Adrenal gland (tissue), 12 donors: ENCODE measurements around the gene SLC25A21. TPM values are rescaled to one million over a fixed set of nuclear protein-coding genes. Genes with fewer than 3 reads are reported as not detected.
"Not testable (repeated sequence)": the region's sequence is repeated elsewhere in the genome, so short reads cannot be mapped to it uniquely, and the experiment has no call there.

Experiments
- DNase-seq, 7 donors: peaks; one replicate each; pipeline ENCODE4 v3.0.0-alpha.2; 2019 to 2020
- H3K27ac ChIP-seq, 5 donors: fragments of 200-600 bp; sonication (generic) in 4 of 5; 1 replicate in 3 of 5; 2 replicates in 2 of 5; pipeline versions ENCODE4 v1.5.1 to v1.8.0; 2016 to 2020; ENCODE audit warnings: mild to moderate bottlenecking in 1 of 5
- H3K27me3 ChIP-seq: fragments of 200-600 bp; 2 replicates; pipeline ENCODE4 v1.8.0; 2021
- H3K36me3 ChIP-seq, 2 donors: fragments of 200-600 bp; replicated peaks in 1 of 2; 1 replicate in 1 of 2; 2 replicates in 1 of 2; pipeline versions ENCODE4 v1.5.1 to v1.8.0; 2018 to 2022
- H3K4me1 ChIP-seq, 2 donors: fragments of 200-600 bp; replicated peaks in 1 of 2; 1 replicate in 1 of 2; 2 replicates in 1 of 2; pipeline versions ENCODE4 v1.5.1 to v1.8.0; 2018 to 2021
- H3K4me3 ChIP-seq, 4 donors: fragments of 200-600 bp; sonication (generic) in 3 of 4; one replicate each; pipeline ENCODE4 v1.5.1; 2016 to 2018
- H3K9me3 ChIP-seq, 3 donors: fragments of 200-600 bp; sonication (generic) in 1 of 3; replicated peaks in 1 of 3; 1 replicate in 2 of 3; 2 replicates in 1 of 3; pipeline versions ENCODE4 v1.5.1 to v1.8.0; 2016 to 2021
- POLR2A ChIP-seq, 2 donors: fragments of 450-650 bp; IDR thresholded peaks; one replicate each; pipeline ENCODE4 v1.6.1; 2017; ENCODE audit warnings: antibody characterized with exemption in 2 of 2, mild to moderate bottlenecking in 2 of 2, moderate library complexity in 1 of 2
- WGBS, 4 donors: extraction: QIAGEN DNeasy Blood & Tissue Kit in 2 of 4; methylation state at CpG; one replicate each; pipeline versions ENCODE4 v1.1.5 to v1.1.7; 2013 to 2017; 5-methylcytosine and 5-hydroxymethylcytosine counted together
- intact Hi-C, 2 donors: fragments of 100-400 bp; cut with DNase I; formaldehyde crosslinking; loops; one replicate each; pipeline versions ENCODE4 v1.14.1 to v1.15.0; 2022 to 2023
- polyA plus RNA-seq, 3 donors: library from polyadenylated mRNA; stranded (reverse); fragments of 200-250 nt in 2 of 3; fragments of 350-450 nt in 1 of 3; fragmentation: Illumina TruSeq in 1 of 3; extraction: RNeasy Lipid Tissue Mini Kit (QIAGEN cat#74804) in 1 of 3; gene quantifications; one replicate each; pipeline ENCODE4 v1.2.3, GENCODE V29; 2013 to 2014
- total RNA-seq, 9 donors: library from RNA; depleted of rRNA in 4 of 9; stranded (reverse); fragments of >200 nt in 4 of 9; fragments of 120-200 nt in 1 of 9; fragmentation: NEBNext Ultra II Directional in 1 of 9; extraction: Animal tissue kit (Norgen Biotek cat#: 25700) in 1 of 9; gene quantifications; one replicate each; pipeline versions ENCODE4 v1.1.0 to v1.2.4, GENCODE V29; 2013 to 2023
- TF ChIP-seq, protein P1 (sequence below), 6 experiments: fragments of 450-650 bp in 4 of 6; fragments of 200-600 bp in 2 of 6; sonication (generic) in 1 of 6; IDR thresholded peaks; 1 replicate in 5 of 6; 2 replicates in 1 of 6; pipeline versions ENCODE4 v1.5.1 to v1.8.0; 2016 to 2021; ENCODE audit warnings: antibody characterized with exemption in 6 of 6, mild to moderate bottlenecking in 2 of 6, moderate library complexity in 1 of 6
- donor health status: healthy with polysubstance abuse.
- donor health status: Bipolar disorder and iron deficiency.
- donor health status: DM: yes; HTN: yes; CAD: no.
- donor health status: DM: no; HTN: no; CAD: no.
- donor health status: DM: no; HTN: no; CAD: no.
- donor health status: DM: yes; HTN: yes; CAD: no.

Gene SLC25A21
- total and polyA plus RNA-seq, 12 donors, result 0.14 to 3.8 (median 0.56) TPM

DNA sequence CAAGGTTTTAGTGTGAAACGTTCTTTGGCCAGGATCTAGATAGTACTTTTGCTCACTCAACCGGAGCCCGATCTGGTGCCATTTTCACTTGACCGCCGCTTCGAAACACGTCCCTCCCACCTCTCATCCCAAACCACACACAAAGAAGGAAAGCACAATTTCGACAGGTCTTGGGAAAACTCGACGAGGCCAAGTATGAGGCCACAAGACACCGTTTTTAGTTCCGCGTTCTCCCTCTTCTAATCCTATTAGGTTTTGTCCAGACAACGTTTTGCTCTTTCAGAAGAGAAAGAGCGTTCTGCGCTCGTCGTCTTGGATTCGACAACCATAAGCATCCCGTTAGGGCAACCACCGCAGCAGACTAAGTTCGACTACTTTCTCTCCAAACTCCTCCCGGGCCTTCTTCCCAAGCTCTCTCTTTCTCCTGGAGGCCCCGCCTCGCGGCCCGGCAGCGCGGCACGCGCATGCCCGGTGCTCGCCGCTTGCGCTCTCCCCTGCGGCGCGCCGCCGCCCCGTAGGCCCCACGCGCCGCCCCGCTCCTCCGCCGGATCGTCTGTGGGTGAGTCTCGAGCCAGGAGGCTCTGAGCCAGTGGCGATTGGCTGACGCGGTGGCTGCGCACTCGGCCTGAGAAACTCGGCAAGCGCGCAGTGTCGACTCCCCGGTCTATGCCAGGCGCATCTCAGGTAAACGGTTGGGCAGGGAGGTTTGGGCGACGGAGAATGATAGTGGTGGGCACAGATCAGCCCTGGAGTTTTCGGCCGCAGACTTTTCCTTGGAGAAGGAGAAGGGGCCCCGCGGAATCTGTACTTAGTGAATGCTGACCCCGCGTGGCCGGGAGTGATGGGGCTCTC, 25.2 kb upstream of the SLC25A21 start, which contains the start of gene MIPOL1:
Gene MIPOL1, plus strand, starts transcription at position 517 of the 852 bp plus-strand sequence. CDS start 49,952 bp downstream, outside the sequence.
- peaks cover 0 to 11% of the 10 kb centered on the region in 2 donors for H3K4me1 ChIP-seq
- H3K27me3 ChIP-seq, result no peaks in the 10 kb centered on the region
- peak; percentile 86 to 92 (median 88) for DNase-seq
- no peaks in the 10 kb centered on the region for H3K9me3 ChIP-seq
- H3K36me3 ChIP-seq, result no peaks in the 10 kb centered on the region
- intact Hi-C loops, result no loop called here
- H3K4me3 ChIP-seq, result peak within 1 kb of the TSS; percentile 4 to 73 (median 62)
- peak within 1 kb of the TSS; percentile 58 to 94 (median 85) for H3K27ac ChIP-seq
- 1 to 2% (median 1%) methylated on average over 33 to 70 of the region's 70 CpGs for WGBS, 4 donors
- TF ChIP-seq, protein P1, sequence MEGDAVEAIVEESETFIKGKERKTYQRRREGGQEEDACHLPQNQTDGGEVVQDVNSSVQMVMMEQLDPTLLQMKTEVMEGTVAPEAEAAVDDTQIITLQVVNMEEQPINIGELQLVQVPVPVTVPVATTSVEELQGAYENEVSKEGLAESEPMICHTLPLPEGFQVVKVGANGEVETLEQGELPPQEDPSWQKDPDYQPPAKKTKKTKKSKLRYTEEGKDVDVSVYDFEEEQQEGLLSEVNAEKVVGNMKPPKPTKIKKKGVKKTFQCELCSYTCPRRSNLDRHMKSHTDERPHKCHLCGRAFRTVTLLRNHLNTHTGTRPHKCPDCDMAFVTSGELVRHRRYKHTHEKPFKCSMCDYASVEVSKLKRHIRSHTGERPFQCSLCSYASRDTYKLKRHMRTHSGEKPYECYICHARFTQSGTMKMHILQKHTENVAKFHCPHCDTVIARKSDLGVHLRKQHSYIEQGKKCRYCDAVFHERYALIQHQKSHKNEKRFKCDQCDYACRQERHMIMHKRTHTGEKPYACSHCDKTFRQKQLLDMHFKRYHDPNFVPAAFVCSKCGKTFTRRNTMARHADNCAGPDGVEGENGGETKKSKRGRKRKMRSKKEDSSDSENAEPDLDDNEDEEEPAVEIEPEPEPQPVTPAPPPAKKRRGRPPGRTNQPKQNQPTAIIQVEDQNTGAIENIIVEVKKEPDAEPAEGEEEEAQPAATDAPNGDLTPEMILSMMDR (IDR thresholded peaks at IDR 0.05), result peak in 2 of 6 experiments; percentile 19 to 25
- peak in 1 of 2 donors; percentile 74 for TF ChIP-seq POLR2A (IDR thresholded peaks at IDR 0.05)

DNA sequence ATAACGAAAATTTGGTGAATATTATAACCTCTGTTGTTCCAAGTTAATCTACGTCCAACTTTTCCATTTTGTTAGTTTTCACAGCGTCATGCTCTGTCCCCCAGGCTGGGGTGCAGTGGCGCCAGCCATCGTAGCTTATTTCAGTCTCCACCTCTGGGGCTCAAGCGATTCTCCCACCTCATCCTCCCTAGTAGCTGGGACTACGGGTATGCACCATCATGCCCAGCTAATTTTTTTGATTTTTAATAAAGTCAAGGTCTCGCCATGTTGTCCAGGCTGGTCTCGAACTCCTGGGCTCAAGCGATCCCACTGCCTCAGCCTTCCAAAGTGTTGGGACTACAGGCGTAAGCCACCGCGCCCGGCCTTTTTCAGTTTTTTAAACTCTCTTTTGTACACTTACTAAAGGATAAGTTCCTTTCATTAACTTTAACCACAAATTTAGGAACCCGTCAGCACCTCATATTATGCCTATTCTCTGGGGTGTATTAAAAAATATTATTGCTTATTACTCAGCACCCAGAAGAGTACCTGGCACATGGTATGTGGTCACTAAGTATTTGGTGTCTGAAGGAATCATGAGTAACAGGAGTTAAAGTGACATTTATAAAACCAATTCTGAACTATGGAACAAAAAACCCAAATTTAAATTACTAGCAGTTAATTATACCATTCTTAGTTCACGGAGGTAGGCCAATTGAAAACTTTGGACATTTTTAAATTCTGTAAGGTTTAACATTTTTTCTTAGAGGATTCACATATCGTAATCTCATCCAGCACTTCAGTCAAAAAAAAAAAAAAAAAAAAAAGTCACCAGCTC, 24.4 kb upstream of the SLC25A21 start:
- intact Hi-C loops, result no loop called here
- WGBS, 4 donors, result 88 to 91% (median 90%) methylated on average over 17 of the region's 17 CpGs

DNA sequence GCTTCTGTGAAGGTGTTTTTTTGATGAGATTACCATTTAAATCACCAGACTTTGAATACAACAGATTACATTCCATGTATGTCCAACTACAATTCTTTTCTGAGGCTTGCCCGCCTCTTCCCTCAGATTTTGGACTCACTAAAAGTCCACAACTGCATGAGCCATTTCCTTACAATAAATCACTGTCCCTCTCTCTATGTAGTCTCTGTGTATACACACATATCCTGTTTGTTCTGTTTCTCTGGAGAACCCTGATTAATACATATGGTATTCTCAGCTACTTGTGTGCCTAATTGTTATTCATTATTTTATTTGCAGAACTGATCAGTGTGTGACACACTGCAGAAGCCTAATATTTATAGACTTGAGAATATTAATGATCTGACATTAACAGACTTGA, 22.9 kb upstream of the SLC25A21 start:
- H3K27ac ChIP-seq, result no peak overlapping the region
- H3K27me3 ChIP-seq, result no peaks in the 10 kb centered on the region
- peaks cover 0 to 11% of the 10 kb centered on the region in 2 donors for H3K4me1 ChIP-seq
- no peak overlapping the region for H3K4me3 ChIP-seq
- H3K9me3 ChIP-seq, result no peaks in the 10 kb centered on the region
- no peaks in the 10 kb centered on the region for H3K36me3 ChIP-seq
- no peak for TF ChIP-seq POLR2A (IDR thresholded peaks at IDR 0.05)
- TF ChIP-seq, protein P1 (IDR thresholded peaks at IDR 0.05), result no peak
- intact Hi-C loops, result no loop called here
- 70 to 73% (median 71%) methylated on average over 1 of the region's 1 CpG for WGBS, 4 donors
- DNase-seq, result no peak

More for the DNA sequence above, 24.4 kb upstream of the SLC25A21 start:
- no peak for DNase-seq
- Histone ChIP-seq H3K4me1 (peaks cover 0 to 11% of the 10 kb centered on the region in 2 donors), H3K36me3 (no peaks in the 10 kb centered on the region), H3K27ac (peak overlapping the region in 4 of 5 donors; percentile 58 to 94 (median 88)), H3K9me3 (no peaks in the 10 kb centered on the region), H3K4me3 (peak overlapping the region in 2 of 4 donors; percentile 59 to 64), H3K27me3 (no peaks in the 10 kb centered on the region)
- TF ChIP-seq, protein P1 (IDR thresholded peaks at IDR 0.05), result no peak
- TF ChIP-seq POLR2A (IDR thresholded peaks at IDR 0.05), result no peak

DNA sequence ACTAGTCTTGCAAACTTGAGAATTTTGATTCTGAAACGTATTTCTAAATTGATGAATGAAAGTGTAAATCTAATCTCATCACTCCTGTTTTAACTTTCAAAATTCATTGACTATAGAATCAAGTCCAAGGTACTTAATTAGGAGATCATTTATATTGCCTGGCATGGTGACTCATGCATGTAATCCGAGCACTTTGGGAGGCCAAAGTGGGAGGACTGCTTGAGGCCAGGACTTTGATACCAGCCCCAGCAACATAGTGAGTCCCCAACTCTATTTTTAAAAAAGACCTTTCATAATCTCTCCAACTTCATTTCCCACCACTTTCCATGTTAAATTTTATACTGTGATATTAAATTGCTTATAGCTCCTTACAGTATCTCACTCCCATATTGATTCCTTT, 22.3 kb upstream of the SLC25A21 start:
- DNase-seq, result no peak
- intact Hi-C loops, result no loop called here
- WGBS, 4 donors, result 72 to 76% (median 73%) methylated on average over 2 of the region's 2 CpGs

DNA sequence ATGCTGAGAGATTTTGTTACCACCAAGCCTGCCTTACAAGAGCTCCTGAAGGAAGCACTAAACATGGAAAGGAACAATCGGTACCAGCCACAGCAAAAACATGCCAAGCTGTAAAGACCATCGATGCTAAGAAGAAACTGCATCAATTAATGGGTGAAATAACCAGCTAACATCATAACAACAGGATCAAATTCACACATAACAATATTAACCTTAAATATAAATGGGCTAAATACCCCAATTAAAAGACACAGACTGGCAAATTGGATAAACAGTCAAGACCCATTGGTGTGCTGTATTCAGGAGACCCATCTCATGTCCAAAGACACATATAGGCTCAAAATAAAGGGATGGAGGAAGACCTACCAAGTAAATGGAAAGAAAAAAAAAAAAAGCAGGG, 17.3 kb upstream of the SLC25A21 start:
- H3K36me3 ChIP-seq, H3K27ac ChIP-seq, H3K27me3 ChIP-seq, H3K4me1 ChIP-seq, DNase-seq, intact Hi-C loops, H3K4me3 ChIP-seq, H3K9me3 ChIP-seq: not testable (repeated sequence)
- 90 to 97% (median 94%) methylated on average over 2 of the region's 2 CpGs for WGBS, 4 donors

More for the DNA sequence above, 22.3 kb upstream of the SLC25A21 start:
- no peak for TF ChIP-seq POLR2A (IDR thresholded peaks at IDR 0.05)
- TF ChIP-seq, protein P1 (IDR thresholded peaks at IDR 0.05), result no peak
- Histone ChIP-seq H3K9me3 (no peaks in the 10 kb centered on the region), H3K27me3 (no peaks in the 10 kb centered on the region), H3K4me1 (peaks cover 0 to 11% of the 10 kb centered on the region in 2 donors), H3K27ac (no peak overlapping the region), H3K4me3 (no peak overlapping the region), H3K36me3 (no peaks in the 10 kb centered on the region)

DNA sequence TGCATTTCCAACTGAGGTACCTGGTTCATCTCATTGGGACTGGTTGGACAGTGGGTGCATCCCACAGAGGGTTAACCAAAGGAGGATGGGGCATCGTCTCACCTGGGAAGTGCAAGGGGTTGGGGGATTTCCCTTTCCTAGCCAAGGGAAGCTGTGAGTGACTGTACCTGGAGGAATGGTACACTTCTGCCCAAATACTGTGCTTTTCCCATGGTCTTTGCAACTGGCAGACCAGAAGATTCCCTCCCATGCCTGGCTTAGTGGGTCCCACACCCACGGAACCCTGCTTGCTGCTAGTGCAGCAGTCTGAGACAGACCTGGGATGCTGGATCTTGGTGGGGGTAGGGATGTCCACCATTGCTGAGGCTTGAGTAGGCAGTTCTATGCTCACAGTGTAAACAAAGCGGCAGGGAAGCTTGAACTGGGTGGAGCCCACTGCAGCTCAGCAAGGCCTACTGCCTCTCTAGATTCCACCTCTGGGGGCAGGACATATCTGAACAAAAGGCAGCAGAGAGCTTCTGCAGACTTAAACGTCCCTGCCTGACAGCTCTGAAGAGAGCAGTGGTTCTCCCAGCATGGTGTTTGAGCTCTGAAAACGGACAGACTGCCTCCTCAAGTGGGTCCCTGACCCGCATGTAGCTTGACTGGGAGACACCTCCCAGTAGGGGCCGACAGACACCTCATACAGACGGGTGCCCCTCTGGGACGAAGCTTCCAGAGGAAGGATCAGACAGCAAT, 15.6 kb upstream of the SLC25A21 start:
- DNase-seq, intact Hi-C loops, H3K36me3 ChIP-seq, H3K27ac ChIP-seq, H3K4me1 ChIP-seq, H3K4me3 ChIP-seq, H3K27me3 ChIP-seq, H3K9me3 ChIP-seq: not testable (repeated sequence)
- 71 to 80% (median 75%) methylated on average over 6 to 9 of the region's 9 CpGs for WGBS, 4 donors
